HepG2 (cell line): ENCODE measurements around the gene SLC16A7. TPM values are rescaled to one million over a fixed set of nuclear protein-coding genes. Genes with fewer than 3 reads are reported as not detected.

Experiments
- ATAC-seq: fragments of 200-7000 bp; cut with Tn5 transposase; 3 replicates; pipeline ENCODE4 v1.9.1; 2020; ENCODE audit warnings: mild to moderate bottlenecking, moderate library complexity
- BruUV-seq: library from RNA; stranded (reverse); fragments of 400-500 nt; replicated peaks from 2 replicates; lab custom pipeline; 2021; lab: Mats Ljungman, UMichigan
- CTCF ChIA-PET: fragments of 300-600 bp; formaldehyde crosslinking; extraction: SDS; loops from one replicate; lab custom pipeline; 2021; ENCODE audit warnings: low total read pairs, inconsistent platforms, low intra/inter-chr PET ratio; lab: Yijun Ruan, JAX
- POLR2A ChIA-PET: fragments of 350-600 bp; sonication (Branson Sonifier 250); formaldehyde crosslinking; loops from one replicate; lab custom pipeline; 2020; ENCODE audit warnings: antibody characterized with exemption, inconsistent platforms; lab: Yijun Ruan, JAX
- DNase-seq: peaks from one replicate; pipeline ENCODE4 v3.0.0-alpha.2; 2015; ENCODE audit warnings: low spot score
- FAIRE-seq: peaks from 3 replicates; lab custom pipeline; 2011; peaks lifted over from hg19 to GRCh38; lab: Jason Lieb, UNC
- H2AFZ ChIP-seq: one replicate; pipeline ENCODE4 v1.6.1; 2011; ENCODE audit warnings: low read length, inconsistent platforms
- H3K27ac ChIP-seq: fragments of 300-600 bp; 3 replicates; pipeline ENCODE4 v1.8.0; 2011; ENCODE audit warnings: mixed run types, mild to moderate bottlenecking, mixed read lengths, low read length, inconsistent platforms; ENCODE audit not compliant: insufficient read depth; ENCODE audit errors: extremely low read length
- H3K27me3 ChIP-seq, 2 experiments: fragments of 200-600 bp in 1 of 2; 2 replicates in 1 of 2; 3 replicates in 1 of 2; pipeline versions ENCODE4 v1.6.0 to v1.8.0; 2011; ENCODE audit warnings: low read length in 2 of 2, mild to moderate bottlenecking in 2 of 2, moderate library complexity in 2 of 2, inconsistent platforms in 1 of 2; ENCODE audit not compliant: insufficient read depth in 2 of 2, control insufficient read depth in 1 of 2
- H3K36me3 ChIP-seq, 2 experiments: fragments of 200-600 bp in 1 of 2; replicated peaks in 1 of 2; 2 replicates in 1 of 2; 3 replicates in 1 of 2; pipeline versions ENCODE4 v1.5.1 to v1.8.0; 2011; ENCODE audit warnings: low read length in 2 of 2, inconsistent platforms in 1 of 2; ENCODE audit not compliant: insufficient read depth in 2 of 2, control insufficient read depth in 1 of 2
- H3K4me1 ChIP-seq: 2 replicates; pipeline ENCODE4 v1.5.1; 2012; ENCODE audit warnings: low read length, inconsistent platforms; ENCODE audit not compliant: insufficient read depth
- H3K4me2 ChIP-seq: 2 replicates; pipeline ENCODE4 v1.6.0; 2011; ENCODE audit warnings: low read depth, low read length, inconsistent platforms
- H3K4me3 ChIP-seq, 3 experiments: fragments of 200-600 bp in 1 of 3; sonication (generic), shearing (Covaris generic) in 1 of 3; replicated peaks in 1 of 3; 2 replicates each; pipeline ENCODE4 v1.5.1; 2011 to 2016; ENCODE audit warnings: low read length in 3 of 3, inconsistent platforms in 2 of 3, low read depth in 2 of 3, mild to moderate bottlenecking in 2 of 3, control low read depth in 1 of 3, mixed read lengths in 1 of 3; ENCODE audit not compliant: insufficient read depth in 1 of 3
- H3K79me2 ChIP-seq: one replicate; pipeline ENCODE4 v1.6.1; 2011; ENCODE audit warnings: low read length, inconsistent platforms; ENCODE audit not compliant: insufficient read depth
- H3K9ac ChIP-seq: 2 replicates; pipeline ENCODE4 v1.6.0; 2011; ENCODE audit warnings: mild to moderate bottlenecking, low read depth, low read length, inconsistent platforms; ENCODE audit not compliant: insufficient read depth
- H3K9me3 ChIP-seq: 2 replicates; pipeline ENCODE4 v1.5.1; 2012; ENCODE audit warnings: mild to moderate bottlenecking, low read length
- H4K20me1 ChIP-seq: 2 replicates; pipeline ENCODE4 v1.6.0; 2011; ENCODE audit warnings: inconsistent platforms, mild to moderate bottlenecking, low read length, moderate library complexity; ENCODE audit not compliant: insufficient read depth
- ADNP ChIP-seq: sonication (generic); formaldehyde crosslinking; IDR thresholded peaks from 2 replicates; pipeline ENCODE4 v1.4.0; 2020; ENCODE audit warnings: missing genetic modification reagents
- GABPB1 ChIP-seq: IDR thresholded peaks from 2 replicates; pipeline ENCODE4 v1.6.1; 2016; ENCODE audit warnings: mild to moderate bottlenecking, missing genetic modification reagents, moderate library complexity, missing compliant biosample characterization
- KLF15 ChIP-seq: sonication (generic); formaldehyde crosslinking; IDR thresholded peaks from 2 replicates; pipeline ENCODE4 v1.8.1; 2023; ENCODE audit warnings: borderline replicate concordance, mild to moderate bottlenecking, inconsistent platforms, missing genetic modification reagents, mixed read lengths
- MLXIP ChIP-seq: sonication (generic); formaldehyde crosslinking; IDR thresholded peaks from 2 replicates; pipeline ENCODE4 v1.9.0; 2021; ENCODE audit warnings: missing genetic modification reagents, borderline replicate concordance
- MTF1 ChIP-seq: sonication (generic); formaldehyde crosslinking; IDR thresholded peaks from 2 replicates; pipeline ENCODE4 v1.5.0; 2020; ENCODE audit warnings: missing genetic modification reagents
- NFE2L2 ChIP-seq: fragments of 150-350 bp; IDR thresholded peaks from 2 replicates; pipeline ENCODE4 v1.6.1; 2014; ENCODE audit warnings: low read length
- SKI ChIP-seq: fragments of 450-650 bp; IDR thresholded peaks from one replicate; pipeline ENCODE4 v1.6.1; 2018; ENCODE audit warnings: mild to moderate bottlenecking; ENCODE audit not compliant: partially characterized antibody
- SMAD1 ChIP-seq: sonication (generic); formaldehyde crosslinking; IDR thresholded peaks from 2 replicates; pipeline ENCODE4 v1.4.0; 2020; ENCODE audit warnings: missing genetic modification reagents, low read depth, mild to moderate bottlenecking, borderline replicate concordance
- SYNCRIP ChIP-seq: fragments of 200-400 bp; formaldehyde crosslinking; IDR thresholded peaks from 2 replicates; pipeline ENCODE4 v1.6.1; 2018; ENCODE audit warnings: mild to moderate bottlenecking, low read depth, low read length; ENCODE audit not compliant: insufficient read depth
- TMF1 ChIP-seq: sonication (generic); formaldehyde crosslinking; IDR thresholded peaks from 2 replicates; pipeline ENCODE4 v1.8.1; 2022; ENCODE audit warnings: low read depth, missing genetic modification reagents
- ZBTB37 ChIP-seq: sonication (generic); formaldehyde crosslinking; IDR thresholded peaks from 2 replicates; pipeline ENCODE4 v1.4.0; 2020; ENCODE audit warnings: mild to moderate bottlenecking, missing genetic modification reagents
- ZNF10 ChIP-seq: sonication (generic); formaldehyde crosslinking; IDR thresholded peaks from 2 replicates; pipeline ENCODE4 v1.4.0; 2020; ENCODE audit warnings: mild to moderate bottlenecking, low read depth, missing genetic modification reagents, borderline replicate concordance
- ZNF382 ChIP-seq: sonication (generic); formaldehyde crosslinking; IDR thresholded peaks from 2 replicates; pipeline ENCODE4 v1.5.0; 2020; ENCODE audit warnings: missing genetic modification reagents, mild to moderate bottlenecking, borderline replicate concordance
- ZNF430 ChIP-seq: sonication (generic); formaldehyde crosslinking; IDR thresholded peaks from 2 replicates; pipeline ENCODE4 v1.9.0; 2021; ENCODE audit warnings: mild to moderate bottlenecking, missing genetic modification reagents
- ZNF737 ChIP-seq: sonication (generic); formaldehyde crosslinking; IDR thresholded peaks from 2 replicates; pipeline ENCODE4 v1.5.0; 2020; ENCODE audit warnings: missing genetic modification reagents, mild to moderate bottlenecking, borderline replicate concordance
- ZNF777 ChIP-seq: sonication (generic); formaldehyde crosslinking; IDR thresholded peaks from 2 replicates; pipeline ENCODE4 v1.4.0; 2020; ENCODE audit warnings: missing genetic modification reagents
- ZSCAN21 ChIP-seq: sonication (generic); formaldehyde crosslinking; IDR thresholded peaks from 2 replicates; pipeline ENCODE4 v1.8.0; 2022; ENCODE audit warnings: mild to moderate bottlenecking, missing genetic modification reagents, moderate library complexity, borderline replicate concordance
- ZSCAN29 ChIP-seq: sonication (generic); formaldehyde crosslinking; conservative IDR thresholded peaks from 2 replicates; pipeline ENCODE4 v1.4.0; 2020; ENCODE audit warnings: mild to moderate bottlenecking, missing genetic modification reagents
- WGBS: methylation state at CpG from one replicate; pipeline ENCODE4 v1.1.6; 2017; ENCODE audit warnings: low lambda C conversion rate; 5-methylcytosine and 5-hydroxymethylcytosine counted together
- in situ Hi-C: cut with HindIII; loops from 2 replicates; pipeline ENCODE4 v1.10.0; 2017; ENCODE audit warnings: low pct_unique_long_range_greater_than_20kb; ENCODE audit not compliant: extremely low pct_ligation_motif_present
- intact Hi-C: fragments of 100-400 bp; cut with micrococcal nuclease; formaldehyde crosslinking; loops from one replicate; pipeline ENCODE4 v1.10.0; 2022; ENCODE audit not compliant: unreplicated experiment
- polyA plus RNA-seq, 8 experiments: library from polyadenylated mRNA; depleted of rRNA in 3 of 8; stranded (reverse) in 7 of 8; unstranded in 1 of 8; fragments of >200 nt; fragmentation: Illumina TruSeq in 4 of 8; extraction: Trizol in 4 of 8; gene quantifications; 2 replicates each; pipeline versions ENCODE4 v1.2.1 to v1.2.3, GENCODE V29; 2011 to 2016; ENCODE audit warnings: low read depth in 4 of 8, missing spikeins in 1 of 8, mixed read lengths in 1 of 8; ENCODE audit not compliant: insufficient read depth in 1 of 8
- total RNA-seq, 5 experiments: library from RNA; depleted of rRNA; stranded (reverse); fragments of >200 nt; fragmentation: Illumina TruSeq; extraction: Trizol; gene quantifications; 2 replicates each; pipeline ENCODE4 v1.2.3, GENCODE V29; 2016; ENCODE audit warnings: low read depth in 1 of 5

SLC16A7 gene
- total and polyA plus RNA-seq, 2 of the 13 experiments (the other 11 are each of a cell fraction or from before 2014, with no cell fraction given) = 1.3 to 1.6 TPM

- H3K4me2 ChIP-seq = no peak overlapping the region
- TF ChIP-seq MTF1 (no peak), KLF15 (CRISPR knock-in tag) (no peak), ZSCAN29 (no peak), ZNF430 (CRISPR knock-in tag) (no peak), ZNF10 (CRISPR knock-in tag) (no peak), ZBTB37 (CRISPR knock-in tag) (no peak), SKI (no peak), ZNF737 (no peak), MLXIP (no peak), ADNP (CRISPR knock-in tag) (no peak), ZNF777 (CRISPR knock-in tag) (no peak), ZNF382 (CRISPR knock-in tag) (no peak), SMAD1 (CRISPR knock-in tag) (no peak), NFE2L2 (no peak), GABPB1 (CRISPR knock-in tag) (no peak), SYNCRIP (no peak), ZSCAN21 (CRISPR knock-in tag) (no peak), TMF1 (CRISPR knock-in tag) (no peak)
- TF ChIP-seq, all 625 proteins: peak for 0
- Histone ChIP-seq H3K79me2 (no peaks in the 10 kb centered on the region), H3K4me1 (no peaks in the 10 kb centered on the region), H3K4me3 (no peak overlapping the region), H4K20me1 (no peaks in the 10 kb centered on the region), H2AFZ (no peak overlapping the region), H3K9ac (no peak overlapping the region), H3K36me3 (no peaks in the 10 kb centered on the region), H3K27me3 (no peaks in the 10 kb centered on the region), H3K9me3 (peaks cover 43% of the 10 kb centered on the region), H3K27ac (no peak overlapping the region)
- DNase-seq = no peak
- no peak for ATAC-seq
- FAIRE-seq = no peak
- in situ Hi-C loops (no loop called here), intact Hi-C loops (no loop called here)
- POLR2A ChIA-PET = no interaction called here
- BruUV-seq = no TSS peak
- WGBS = 27% methylated on average over 2 of the region's 2 CpGs
- CTCF ChIA-PET = no interaction called here
Observed at GRCh38 chr12:59668674-59669073, 72.8 kb downstream of the SLC16A7 start.
